OCI-LY1 (cell line): ENCODE data around the gene AP1B1.

Source experiments
- EZH2 ChIP-seq: fragments of 200-600 bp; sonication (generic), shearing (Covaris generic); IDR thresholded peaks from 2 replicates; pipeline ENCODE4 v1.8.0; 2017; ENCODE audit warnings: borderline replicate concordance, mixed run types, mild to moderate bottlenecking, antibody characterized with exemption, low read length, moderate library complexity, mixed read lengths
- TF ChIP-seq, protein P1 (sequence below): fragments of 200-600 bp; sonication (generic), shearing (Covaris generic); IDR thresholded peaks from 2 replicates; pipeline ENCODE4 v1.5.1; 2017; ENCODE audit warnings: mild to moderate bottlenecking, antibody characterized with exemption, low read length, moderate library complexity, mixed read lengths

GRCh38 chr22:29320546-29320945 lies 67.8 kb downstream of the AP1B1 start:
- TF ChIP-seq, protein P1, sequence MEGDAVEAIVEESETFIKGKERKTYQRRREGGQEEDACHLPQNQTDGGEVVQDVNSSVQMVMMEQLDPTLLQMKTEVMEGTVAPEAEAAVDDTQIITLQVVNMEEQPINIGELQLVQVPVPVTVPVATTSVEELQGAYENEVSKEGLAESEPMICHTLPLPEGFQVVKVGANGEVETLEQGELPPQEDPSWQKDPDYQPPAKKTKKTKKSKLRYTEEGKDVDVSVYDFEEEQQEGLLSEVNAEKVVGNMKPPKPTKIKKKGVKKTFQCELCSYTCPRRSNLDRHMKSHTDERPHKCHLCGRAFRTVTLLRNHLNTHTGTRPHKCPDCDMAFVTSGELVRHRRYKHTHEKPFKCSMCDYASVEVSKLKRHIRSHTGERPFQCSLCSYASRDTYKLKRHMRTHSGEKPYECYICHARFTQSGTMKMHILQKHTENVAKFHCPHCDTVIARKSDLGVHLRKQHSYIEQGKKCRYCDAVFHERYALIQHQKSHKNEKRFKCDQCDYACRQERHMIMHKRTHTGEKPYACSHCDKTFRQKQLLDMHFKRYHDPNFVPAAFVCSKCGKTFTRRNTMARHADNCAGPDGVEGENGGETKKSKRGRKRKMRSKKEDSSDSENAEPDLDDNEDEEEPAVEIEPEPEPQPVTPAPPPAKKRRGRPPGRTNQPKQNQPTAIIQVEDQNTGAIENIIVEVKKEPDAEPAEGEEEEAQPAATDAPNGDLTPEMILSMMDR, result no peak
- TF ChIP-seq EZH2, result no peak
